ENCODE measurements around the gene TMEM120A.

Gene TMEM120A

DNA sequence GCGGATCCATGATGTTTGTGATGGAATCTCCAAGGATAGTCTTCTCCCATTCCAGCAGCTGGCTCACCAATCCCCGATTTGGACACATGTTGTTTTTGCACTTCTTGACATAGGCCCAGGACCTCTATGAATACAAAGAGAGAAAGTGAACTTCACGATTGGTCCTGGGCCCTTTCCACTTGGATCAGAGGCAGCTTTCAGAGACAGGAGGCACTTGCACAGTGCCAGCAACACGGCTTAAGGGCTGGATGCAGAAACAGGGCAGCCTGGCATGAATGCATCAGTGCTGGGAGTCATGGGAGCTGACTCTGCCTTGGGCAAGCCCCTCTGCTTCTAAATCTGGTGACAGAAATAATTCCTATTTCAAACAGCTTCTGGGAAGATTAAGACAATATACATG, 2.1 kb upstream of the TMEM120A start:
- in situ Hi-C loops (cut with HindIII; ENCODE audit: low sequenced_read_pairs), result no loop called here

DNA sequence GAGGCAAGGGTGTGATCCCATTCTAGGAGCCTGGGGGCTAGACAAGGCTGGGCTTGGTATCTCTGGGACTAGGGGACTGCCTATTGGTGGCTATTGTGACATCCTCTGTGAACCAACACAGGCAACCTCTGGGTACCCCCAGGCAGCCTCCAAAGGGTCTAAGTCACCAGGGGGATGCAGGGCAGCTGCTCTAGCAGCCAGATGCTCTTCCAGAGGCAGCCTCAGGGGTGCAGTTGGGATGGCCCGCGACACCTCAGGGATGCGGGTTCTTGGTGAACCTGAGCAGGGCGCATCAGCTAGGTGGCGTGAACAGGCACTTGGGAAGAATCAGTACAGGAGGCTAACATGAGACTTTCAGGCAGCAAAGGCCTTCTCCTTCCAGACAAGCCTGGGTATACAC, 1.6 kb upstream of the TMEM120A start:
- in situ Hi-C loops (cut with HindIII; ENCODE audit: low sequenced_read_pairs), result no loop called here

DNA sequence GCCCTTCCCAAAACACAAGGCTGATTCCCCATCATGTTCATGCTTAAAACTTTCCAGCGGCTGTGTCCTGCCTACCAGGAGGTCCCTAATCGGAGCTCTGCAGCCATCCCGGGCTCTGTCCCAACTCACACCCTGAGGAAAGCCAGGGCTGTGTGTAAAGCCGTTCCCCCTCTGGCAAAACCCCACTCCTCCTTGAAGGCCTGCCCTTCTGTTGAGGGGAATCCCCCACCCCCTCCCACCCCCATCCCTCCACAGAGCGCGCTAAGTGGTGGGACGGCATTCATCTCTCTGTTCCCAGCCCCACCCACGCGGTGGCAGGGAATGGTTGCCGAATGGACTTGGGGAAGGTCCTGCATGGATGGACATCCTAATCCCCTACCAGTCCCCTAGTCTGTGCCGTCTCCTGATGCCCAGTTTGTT, 667 bp upstream of the TMEM120A start:
- in situ Hi-C loops (cut with HindIII; ENCODE audit: low sequenced_read_pairs), result no loop called here

DNA sequence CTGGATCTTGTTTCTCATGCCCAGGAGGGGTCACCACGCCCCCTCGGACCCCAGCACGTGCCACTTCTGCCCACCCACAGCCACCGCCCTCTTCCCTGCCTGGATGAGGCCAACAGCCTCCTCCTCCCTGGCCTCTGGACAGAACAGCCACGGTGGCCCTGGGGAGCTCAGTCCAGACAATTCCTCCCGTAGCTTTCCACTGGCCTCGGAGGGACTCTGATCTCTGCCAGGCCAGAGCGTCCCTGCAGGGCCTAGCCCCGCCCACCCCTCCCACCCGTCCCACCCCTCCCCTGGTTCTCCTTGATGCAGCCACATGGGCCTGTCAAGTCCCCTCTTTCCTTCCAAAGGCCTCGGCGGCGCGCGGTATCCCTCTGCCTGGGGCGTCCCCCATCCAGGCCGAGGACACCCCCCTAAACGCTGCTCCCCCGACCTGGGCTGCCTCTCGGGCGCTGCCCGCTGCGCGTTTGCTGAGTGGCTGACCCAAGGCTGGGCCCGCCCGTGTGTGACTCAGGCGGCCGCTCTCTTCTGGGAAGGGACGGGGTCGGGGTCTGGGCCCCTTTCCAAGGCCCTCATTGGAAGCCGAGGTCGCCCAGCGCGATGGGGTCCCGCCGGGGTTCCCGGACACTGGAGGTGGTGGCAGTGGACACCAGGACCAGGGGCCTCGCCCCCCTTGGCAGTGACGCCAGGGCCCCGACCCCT, 557 bp downstream of the TMEM120A start:
- in situ Hi-C loops (cut with HindIII; ENCODE audit: low sequenced_read_pairs), result no loop called here

DNA sequence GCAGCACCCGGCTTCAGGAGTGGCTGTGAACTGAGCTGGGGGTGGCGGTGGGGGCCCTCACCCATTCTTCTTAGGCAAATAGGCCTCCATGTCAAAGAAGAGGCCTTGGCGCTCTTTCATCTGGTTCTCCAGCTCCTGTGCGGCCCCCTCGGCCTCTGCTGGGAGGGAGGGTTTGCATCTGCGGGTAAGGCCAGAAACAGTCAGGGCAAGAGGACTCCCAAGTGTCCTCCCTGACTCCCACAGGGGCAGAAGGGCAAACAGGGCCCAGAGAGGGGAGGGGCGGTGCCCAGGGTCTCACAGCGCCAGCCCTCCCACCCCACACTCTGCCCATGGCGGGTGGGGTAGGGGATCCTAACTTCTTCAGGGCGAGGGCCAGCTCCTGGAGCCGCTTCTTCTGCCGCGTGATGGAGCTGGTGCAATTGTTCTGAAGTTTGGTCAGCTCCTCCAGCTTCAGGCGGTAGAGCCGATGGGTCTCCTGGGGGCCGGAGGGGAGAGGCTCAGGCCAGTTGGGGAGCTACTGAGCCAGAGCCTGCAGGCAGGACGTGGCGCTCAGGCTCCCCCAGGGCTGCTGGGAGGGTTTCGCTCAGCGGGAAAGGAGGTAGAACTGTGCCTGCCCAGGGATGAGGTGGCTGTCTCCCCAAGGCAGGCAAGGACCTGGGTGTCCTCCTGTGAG, 2.2 kb downstream of the TMEM120A start:
- in situ Hi-C loops (cut with HindIII; ENCODE audit: low sequenced_read_pairs), result no loop called here

DNA sequence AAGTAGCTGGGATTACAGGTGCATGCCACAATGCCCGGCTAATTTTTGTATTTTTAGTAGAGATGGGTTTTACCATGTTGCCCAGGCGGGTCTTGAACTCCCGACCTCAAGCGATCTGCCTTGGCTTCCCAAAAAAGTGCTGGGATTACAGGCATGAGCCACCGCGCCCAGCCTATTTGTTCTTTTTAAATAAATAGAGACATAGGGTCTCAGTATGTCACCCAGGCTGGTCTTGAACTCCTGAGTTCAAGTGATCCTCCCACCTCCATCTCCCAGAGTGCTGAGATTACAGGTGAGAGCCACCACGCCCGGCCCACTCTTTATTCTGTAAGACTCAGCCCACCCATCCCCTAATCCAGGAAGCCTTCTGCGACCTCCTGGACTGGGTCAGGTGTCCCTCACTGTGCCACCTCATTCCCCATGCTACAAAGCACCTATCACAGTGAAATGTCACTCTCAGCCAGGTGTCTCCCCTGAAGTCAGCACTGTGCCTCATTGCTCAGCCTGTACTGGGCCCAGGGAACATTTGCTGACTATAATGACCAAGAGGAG, 2.8 kb downstream of the TMEM120A start:
- in situ Hi-C loops (cut with HindIII; ENCODE audit: low sequenced_read_pairs), result no loop called here

DNA sequence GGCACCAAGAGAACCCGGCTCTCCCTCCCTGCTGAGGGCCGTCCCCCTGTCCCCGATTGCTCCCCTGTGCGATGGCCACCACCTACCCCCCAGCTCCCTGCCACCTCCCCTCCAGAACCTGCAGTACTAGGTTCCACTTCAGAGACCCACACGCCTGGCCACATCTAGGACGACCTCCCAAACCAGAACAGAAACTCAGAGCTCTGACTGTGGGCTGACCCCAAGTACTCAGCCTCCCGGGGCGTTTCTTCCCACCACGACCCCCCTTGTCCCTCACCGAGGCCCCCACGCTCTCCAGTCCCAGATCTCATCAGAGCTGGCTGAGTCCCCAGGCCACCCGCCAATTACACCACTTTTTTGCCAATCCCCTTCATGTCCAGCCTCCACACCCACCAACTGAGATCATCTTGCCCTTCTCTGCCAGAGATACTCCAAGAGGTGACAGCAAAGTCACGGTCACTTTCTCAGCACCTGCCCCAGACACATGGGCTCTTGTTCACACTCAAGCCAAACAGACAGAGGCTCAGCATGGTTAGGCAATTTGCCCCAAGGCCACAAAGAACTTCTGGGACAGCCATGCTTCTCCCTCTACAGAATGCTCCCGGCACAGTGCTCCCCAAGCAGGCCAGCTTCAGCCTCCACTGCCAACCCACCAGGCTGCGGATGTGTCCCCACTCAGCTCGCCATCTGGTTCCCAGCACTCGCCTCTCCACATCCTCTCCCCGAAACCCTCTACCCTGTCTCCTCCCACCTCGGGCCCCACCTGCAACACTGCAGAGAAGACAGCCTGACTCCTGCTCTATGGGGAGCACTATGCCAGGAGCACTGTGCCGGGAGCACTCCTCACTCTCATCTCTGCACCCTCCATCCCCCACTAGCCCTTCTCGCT, 4.7 kb downstream of the TMEM120A start:
- in situ Hi-C loops (cut with HindIII; ENCODE audit: low sequenced_read_pairs), result no loop called here

DNA sequence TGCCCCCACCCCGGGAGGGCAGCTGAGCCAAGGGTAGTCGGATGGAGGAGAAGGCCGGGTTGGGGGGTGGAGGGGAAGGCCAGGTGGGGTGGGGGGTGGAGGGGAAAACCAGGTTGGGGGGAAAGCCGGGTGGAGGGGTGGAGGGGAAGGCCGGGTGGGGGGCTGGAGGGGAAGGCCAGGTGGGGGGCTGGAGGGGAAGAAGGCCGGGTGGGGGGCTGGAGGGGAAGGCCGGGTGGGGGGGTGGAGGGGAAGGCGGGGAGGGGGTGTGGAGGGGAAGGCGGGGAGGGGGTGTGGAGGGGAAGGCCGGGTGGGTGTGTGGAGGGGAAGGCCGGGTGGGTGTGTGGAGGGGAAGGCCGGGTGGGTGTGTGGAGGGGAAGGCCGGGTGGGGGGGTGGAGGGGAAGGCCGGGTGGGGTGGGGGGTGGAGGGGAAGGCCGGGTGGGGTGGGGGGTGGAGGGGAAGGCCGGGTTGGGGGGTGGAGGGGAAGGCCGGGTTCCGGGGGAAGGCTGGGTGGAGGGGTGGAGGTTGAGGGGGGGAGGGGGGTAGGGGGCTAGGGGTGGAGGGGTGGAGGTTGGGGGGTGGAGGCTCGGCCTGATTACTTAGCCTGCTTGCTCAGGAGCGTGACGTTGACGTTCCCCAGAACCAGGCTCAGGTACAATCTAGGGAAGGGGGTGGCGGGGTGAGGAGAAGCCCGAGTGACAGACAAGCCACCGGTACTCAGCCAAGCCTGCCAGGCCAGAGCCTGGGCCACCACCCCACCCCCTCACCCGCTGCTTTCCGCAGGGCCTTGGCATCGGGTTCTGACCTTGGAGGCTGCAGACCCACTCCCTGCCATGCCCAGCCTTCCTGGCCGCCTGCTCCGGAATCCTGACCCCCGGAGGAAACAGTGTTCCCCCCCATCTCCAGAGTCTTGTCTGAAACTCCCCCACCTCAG, 5.6 kb downstream of the TMEM120A start:
- in situ Hi-C loops (cut with HindIII; ENCODE audit: low sequenced_read_pairs), result no loop called here

DNA sequence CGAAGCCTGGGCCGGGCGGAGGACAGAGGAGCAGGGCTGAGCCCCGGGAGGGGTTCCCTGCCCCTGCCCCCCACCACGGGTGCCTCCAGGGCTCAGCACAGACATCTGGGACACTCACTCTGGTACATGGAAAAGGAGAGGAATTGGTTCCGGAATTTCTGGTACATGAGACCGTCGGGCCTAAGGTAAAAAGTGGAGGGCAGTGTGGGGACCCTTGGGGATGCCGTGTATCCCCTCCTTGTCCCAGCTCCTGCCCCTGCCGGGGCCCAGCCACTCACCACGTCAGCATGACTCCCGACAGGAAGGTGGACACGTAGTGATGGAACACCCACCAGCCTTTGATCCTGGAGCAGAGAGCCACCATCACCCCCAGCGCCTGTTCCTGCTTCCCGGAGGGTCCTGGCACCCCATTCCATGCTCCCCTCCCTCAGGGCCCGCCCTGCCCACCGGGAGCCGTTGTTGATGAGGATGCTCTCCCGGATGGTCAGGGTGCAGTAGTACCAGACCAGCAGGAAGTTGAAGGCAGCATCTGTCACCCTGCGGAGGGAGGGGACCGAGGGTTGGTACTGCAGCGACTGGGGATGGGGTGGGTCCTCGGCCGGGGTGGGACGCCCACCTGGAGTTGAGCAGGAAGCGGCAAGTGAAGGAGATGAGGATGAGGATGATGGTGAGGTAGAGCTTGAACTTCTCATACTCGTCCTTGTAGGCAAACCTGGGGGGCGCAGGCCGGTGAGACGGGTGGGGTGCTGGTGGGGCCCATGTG, 6.4 kb downstream of the TMEM120A start:
- in situ Hi-C loops (cut with HindIII; ENCODE audit: low sequenced_read_pairs), result no loop called here

DNA sequence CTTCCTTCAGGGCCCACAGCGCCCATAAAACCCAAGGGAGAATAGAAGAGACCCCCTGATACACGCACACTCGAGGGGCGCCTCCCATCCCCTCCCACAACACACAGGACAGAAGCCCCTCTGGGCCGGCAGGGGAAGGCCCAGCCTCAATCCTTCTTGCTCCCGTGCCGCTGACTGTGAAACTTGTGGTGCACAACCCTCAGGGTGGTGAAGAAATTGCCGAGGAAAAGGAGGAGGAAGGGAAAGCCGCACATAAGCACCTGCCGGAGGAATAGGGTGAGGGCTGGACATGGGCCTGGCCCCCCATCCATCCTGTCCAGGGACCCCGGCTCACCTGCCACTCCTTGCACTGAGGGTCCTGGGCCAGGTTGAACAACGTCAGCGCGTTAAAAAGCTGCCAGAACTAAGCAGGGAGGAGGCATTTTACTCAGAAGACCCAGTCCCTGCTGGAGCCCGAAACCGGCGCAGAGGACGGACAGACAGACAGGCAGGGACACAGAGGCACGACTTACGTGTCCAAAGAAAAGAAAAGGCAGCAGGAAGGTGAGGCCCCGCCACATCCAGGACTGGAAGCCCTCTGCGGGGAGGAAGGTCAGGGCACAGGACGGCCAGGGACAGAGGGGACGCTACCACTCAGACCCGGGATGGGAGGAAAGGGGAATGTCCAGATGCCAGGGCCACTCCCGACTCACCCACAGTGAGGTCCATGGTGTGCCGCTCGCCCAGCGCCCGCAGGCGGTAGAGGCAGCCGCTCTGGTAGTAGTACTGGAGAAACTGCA, 7.2 kb downstream of the TMEM120A start:
- in situ Hi-C loops (cut with HindIII; ENCODE audit: low sequenced_read_pairs), result no loop called here

DNA sequence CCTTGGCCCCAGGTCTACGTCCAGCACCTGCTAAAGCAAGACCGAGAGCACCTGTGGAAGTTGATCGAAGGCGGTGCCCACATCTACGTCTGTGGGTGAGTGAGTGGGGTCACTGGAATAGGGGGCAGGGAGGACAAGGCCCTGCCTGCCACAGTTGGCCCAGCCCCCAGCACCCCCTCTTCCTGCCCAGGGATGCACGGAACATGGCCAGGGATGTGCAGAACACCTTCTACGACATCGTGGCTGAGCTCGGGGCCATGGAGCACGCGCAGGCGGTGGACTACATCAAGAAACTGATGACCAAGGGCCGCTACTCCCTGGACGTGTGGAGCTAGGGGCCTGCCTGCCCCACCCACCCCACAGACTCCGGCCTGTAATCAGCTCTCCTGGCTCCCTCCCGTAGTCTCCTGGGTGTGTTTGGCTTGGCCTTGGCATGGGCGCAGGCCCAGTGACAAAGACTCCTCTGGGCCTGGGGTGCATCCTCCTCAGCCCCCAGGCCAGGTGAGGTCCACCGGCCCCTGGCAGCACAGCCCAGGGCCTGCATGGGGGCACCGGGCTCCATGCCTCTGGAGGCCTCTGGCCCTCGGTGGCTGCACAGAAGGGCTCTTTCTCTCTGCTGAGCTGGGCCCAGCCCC, 8.1 kb downstream of the TMEM120A start:
- in situ Hi-C loops (cut with HindIII; ENCODE audit: low sequenced_read_pairs), result no loop called here

DNA sequence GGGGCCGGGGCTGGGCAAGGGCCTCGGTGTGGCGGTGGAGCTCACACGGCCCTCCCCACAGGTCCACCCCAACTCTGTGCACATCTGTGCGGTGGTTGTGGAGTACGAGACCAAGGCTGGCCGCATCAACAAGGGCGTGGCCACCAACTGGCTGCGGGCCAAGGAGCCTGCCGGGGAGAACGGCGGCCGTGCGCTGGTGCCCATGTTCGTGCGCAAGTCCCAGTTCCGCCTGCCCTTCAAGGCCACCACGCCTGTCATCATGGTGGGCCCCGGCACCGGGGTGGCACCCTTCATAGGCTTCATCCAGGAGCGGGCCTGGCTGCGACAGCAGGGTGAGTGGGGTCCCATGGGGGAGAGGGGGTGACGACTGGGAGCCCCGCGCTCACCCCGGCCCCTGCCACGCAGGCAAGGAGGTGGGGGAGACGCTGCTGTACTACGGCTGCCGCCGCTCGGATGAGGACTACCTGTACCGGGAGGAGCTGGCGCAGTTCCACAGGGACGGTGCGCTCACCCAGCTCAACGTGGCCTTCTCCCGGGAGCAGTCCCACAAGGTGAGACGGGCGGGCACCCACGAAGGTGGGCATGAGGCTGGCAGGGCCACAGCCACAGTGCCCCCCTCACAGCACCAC, 8.8 kb downstream of the TMEM120A start:
- in situ Hi-C loops (cut with HindIII; ENCODE audit: low sequenced_read_pairs), result no loop called here

DNA sequence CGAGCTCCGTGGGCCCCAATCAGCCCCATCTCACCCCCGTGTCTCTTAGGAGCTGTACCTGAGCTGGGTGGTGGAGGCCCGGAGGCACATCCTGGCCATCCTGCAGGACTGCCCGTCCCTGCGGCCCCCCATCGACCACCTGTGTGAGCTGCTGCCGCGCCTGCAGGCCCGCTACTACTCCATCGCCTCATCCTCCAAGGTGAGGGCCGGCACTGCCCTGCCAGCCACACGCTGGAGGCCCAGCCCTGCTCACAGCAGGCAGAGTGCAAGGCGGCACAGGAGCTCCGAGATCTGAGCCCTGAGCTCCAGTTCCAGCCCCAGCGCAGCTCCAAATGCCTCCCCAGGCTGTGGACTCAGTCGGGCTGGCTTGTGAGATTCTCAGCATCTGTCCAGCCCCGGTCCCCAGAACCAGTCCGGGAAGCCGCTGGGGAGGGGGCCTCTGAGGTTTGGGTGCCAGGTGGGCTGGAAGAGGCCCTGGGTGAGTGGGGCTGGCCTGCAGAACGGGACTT, 9.3 kb downstream of the TMEM120A start:
- in situ Hi-C loops (cut with HindIII; ENCODE audit: low sequenced_read_pairs), result no loop called here

DNA sequence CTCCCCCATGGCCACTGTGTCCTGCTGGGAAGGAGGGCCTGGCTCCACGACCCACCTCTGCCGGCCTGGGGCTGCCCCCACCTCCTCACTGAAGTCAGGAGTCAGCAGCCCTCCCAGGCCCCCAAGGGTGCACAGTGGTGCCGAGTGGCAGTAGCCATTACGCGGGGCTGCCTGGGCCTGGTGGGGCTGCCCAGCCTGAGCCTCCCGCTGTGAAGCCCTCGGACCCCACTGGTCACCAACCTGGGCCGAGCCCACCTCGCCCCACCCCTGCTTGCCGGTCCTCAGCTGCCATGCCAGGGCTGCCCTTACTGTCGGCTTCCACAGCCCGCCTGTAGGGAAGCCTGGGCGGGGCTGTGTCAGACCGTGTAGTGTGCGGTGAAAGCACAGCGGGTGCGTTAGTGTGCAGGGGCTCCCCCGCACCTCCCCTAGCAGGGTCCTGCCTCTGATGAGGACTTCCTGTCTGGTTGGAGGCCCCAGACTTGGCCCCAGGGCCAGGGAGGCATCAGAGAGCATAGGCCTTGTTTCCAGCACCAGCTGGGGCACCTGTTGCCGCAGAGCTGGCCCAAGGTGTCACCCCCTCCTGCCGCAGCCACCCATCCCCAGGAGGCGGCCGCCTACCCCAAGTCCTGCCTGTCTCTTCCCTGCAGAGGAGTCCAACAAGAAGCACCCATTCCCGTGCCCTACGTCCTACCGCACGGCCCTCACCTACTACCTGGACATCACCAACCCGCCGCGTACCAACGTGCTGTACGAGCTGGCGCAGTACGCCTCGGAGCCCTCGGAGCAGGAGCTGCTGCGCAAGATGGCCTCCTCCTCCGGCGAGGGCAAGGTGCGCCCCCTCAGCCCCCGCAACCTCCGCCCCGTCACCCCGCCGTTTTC, 10.0 kb downstream of the TMEM120A start:
- in situ Hi-C loops (cut with HindIII; ENCODE audit: low sequenced_read_pairs), result no loop called here

DNA sequence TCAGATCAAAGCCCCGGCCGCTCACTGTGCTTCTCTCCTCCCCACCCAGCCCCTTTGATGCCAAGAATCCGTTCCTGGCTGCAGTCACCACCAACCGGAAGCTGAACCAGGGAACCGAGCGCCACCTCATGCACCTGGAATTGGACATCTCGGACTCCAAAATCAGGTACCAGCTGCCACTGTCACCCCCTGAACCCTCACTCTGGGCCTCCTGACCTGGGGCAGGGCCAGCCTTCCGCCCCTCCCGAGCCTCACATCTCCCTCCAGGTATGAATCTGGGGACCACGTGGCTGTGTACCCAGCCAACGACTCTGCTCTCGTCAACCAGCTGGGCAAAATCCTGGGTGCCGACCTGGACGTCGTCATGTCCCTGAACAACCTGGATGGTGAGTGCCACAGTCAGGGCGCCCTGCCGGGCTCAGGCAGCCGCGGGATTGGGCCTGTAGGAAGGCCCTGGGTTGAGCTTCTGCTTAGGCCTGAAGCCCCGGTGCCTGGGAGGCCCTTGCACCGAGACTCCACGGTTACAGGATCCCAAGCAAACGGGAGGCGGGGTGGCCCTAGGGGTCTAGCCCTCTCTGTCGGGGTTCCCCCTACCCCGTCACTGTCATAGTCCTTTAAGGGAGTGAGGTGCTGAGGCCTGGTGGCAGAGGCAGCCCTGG, 10.8 kb downstream of the TMEM120A start:
- in situ Hi-C loops (cut with HindIII; ENCODE audit: low sequenced_read_pairs), result no loop called here

All from endothelial cell of hepatic sinusoid (primary cell).